ENCODE measurements around the gene AGFG1. TPM values are rescaled to one million over a fixed set of nuclear protein-coding genes. Genes with fewer than 3 reads are reported as not detected.
A peak's percentile ranks its signal among the peaks of the same experiment; 100 is the strongest.
"Not testable (repeated sequence)": the region's sequence is repeated elsewhere in the genome, so short reads cannot be mapped to it uniquely, and the experiment has no call there.

Gene AGFG1
- total RNA-seq, 1 experiment from 2014 or later = 109 TPM

DNA sequence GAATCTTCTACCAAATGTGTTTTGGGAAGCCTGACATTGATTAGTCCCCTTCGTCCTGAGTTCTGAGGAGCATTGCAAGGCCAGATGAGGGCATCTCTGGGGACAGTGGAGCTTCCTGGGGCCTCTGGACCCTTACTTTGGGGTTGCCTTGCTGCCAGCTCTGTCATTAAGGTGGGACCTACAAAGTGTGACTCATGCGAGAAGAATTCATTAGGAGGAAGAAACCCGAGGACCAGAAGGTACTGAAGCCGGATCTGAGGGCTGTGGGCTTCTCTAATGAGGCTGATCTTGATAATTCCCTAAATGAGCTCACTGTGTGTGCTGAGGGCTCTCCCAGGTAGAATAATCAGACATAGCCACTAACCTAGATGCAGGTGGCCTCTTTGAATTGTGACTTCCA lies 126.0 kb downstream of the AGFG1 start:
- no peaks in the 10 kb centered on the region for H3K9me3 Mint-ChIP-seq
- peak; percentile 54 for DNase-seq

DNA sequence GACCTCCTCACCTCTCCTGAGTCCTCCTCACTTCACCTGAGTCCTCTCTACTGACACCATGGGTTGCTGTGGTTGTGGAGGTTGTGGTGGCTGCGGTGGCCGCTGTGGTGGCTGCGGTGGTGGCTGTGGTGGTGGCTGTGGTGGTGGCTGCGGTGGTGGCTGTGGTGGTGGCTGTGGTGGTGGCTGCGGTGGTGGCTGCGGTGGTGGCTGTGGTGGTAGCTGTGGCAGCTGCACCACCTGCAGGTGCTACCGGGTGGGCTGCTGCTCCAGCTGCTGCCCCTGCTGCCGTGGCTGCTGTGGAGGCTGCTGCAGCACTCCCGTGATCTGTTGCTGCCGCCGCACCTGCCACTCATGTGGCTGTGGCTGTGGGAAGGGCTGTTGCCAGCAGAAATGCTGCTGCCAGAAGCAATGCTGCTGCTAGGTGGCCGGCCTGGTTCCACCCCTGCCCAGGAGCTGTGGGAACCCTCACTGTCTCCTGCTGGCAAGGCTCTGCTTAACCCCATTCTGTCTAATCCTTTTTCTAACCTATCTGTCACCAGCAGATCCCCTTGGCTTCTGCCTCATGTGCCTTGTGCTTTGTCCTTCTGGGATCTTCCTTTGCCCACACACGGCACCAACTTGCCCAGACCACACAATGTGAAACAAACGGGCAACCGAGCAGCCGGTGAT lies 127.0 kb downstream of the AGFG1 start, which contains the start of gene SCYGR2:
Gene SCYGR2 (plus strand): TSS at position 59 of the 669 bp plus-strand sequence. CDS start 0 bp downstream, at position 59.
- H3K23ac ChIP-seq (ENCODE audit: insufficient read length, low read depth, low read length); H2BK5ac ChIP-seq (ENCODE audit: insufficient read length, low read length); H4K8ac ChIP-seq (replicated peaks; ENCODE audit: insufficient read length, low read depth, low read length); DNase-seq; H3K27me3 Mint-ChIP-seq (ENCODE audit: low read depth); H2BK12ac ChIP-seq (ENCODE audit: insufficient read length, low read depth, low read length); H3K56ac ChIP-seq (ENCODE audit: insufficient read length, low read depth, low read length); H2BK120ac ChIP-seq (ENCODE audit: low read depth, low read length, poor library complexity, severe bottlenecking); H2AFZ ChIP-seq (ENCODE audit: low read length); H4K91ac ChIP-seq (ENCODE audit: insufficient read length, low read depth, low read length); H3K18ac ChIP-seq (ENCODE audit: insufficient read length, low read depth, low read length); H3K23me2 ChIP-seq (ENCODE audit: insufficient read length, low read depth, low read length, poor library complexity, severe bottlenecking); H3T11ph ChIP-seq (ENCODE audit: low read length); H3K4me3 Mint-ChIP-seq; H3K4me2 ChIP-seq (ENCODE audit: insufficient read depth, insufficient read length, low read length); H3K9me3 ChIP-seq (ENCODE audit: control insufficient read depth, low read depth, low read length); H3K36me3 Mint-ChIP-seq (ENCODE audit: insufficient read depth in 1 of 3, low read depth in 3 of 3); H3K27ac ChIP-seq (ENCODE audit: insufficient read length, low read depth, low read length); H4K5ac ChIP-seq (ENCODE audit: insufficient read length, low read depth, low read length); H2BK20ac ChIP-seq (ENCODE audit: low read depth, low read length, poor library complexity, severe bottlenecking); H2BK15ac ChIP-seq (ENCODE audit: low read depth, low read length); H3K4me1 ChIP-seq (ENCODE audit: insufficient read depth, low read length); H3K4ac ChIP-seq (ENCODE audit: low read depth, low read length); H3K79me2 ChIP-seq (ENCODE audit: insufficient read depth, low read length); H3K9me3 Mint-ChIP-seq; H2AK5ac ChIP-seq (ENCODE audit: insufficient read length, low read length); H3K79me1 ChIP-seq (ENCODE audit: insufficient read depth, low read depth, low read length, poor library complexity, severe bottlenecking); H4K20me1 ChIP-seq (ENCODE audit: control insufficient read depth, insufficient read depth, insufficient read length); H3K14ac ChIP-seq (ENCODE audit: insufficient read depth, low read length); H3K27me3 ChIP-seq (ENCODE audit: insufficient read depth, low read length); H3K9ac ChIP-seq (ENCODE audit: extremely low read depth, insufficient read length, low read length): not testable (repeated sequence)
- WGBS (ENCODE audit: extremely low coverage, insufficient read length, low lambda C conversion rate) = no CpG with 5 or more reads among the region's 16 CpGs
- Mint-ChIP-seq H3K4me1 (peaks cover 5 to 14% of the 10 kb centered on the region in 2 experiments), H3K27ac (peak within 1 kb of the TSS in 1 of 3 experiments; percentile 32; a peak in 1 of 7 replicates)

More for the DNA sequence above, 126.0 kb downstream of the AGFG1 start:
- Histone ChIP-seq H3K4me1 (ENCODE audit: insufficient read depth, low read length) (no peaks in the 10 kb centered on the region), H4K20me1 (ENCODE audit: control insufficient read depth, insufficient read depth, insufficient read length) (no peaks in the 10 kb centered on the region), H4K5ac (ENCODE audit: insufficient read length, low read depth, low read length) (no peak overlapping the region), H4K8ac (replicated peaks; ENCODE audit: insufficient read length, low read depth, low read length) (no peak overlapping the region), H3K79me2 (ENCODE audit: insufficient read depth, low read length) (no peaks in the 10 kb centered on the region), H3K9ac (ENCODE audit: extremely low read depth, insufficient read length, low read length) (no peak overlapping the region), H2BK12ac (ENCODE audit: insufficient read length, low read depth, low read length) (no peak overlapping the region), H2AK5ac (ENCODE audit: insufficient read length, low read length) (no peak overlapping the region), H3K56ac (ENCODE audit: insufficient read length, low read depth, low read length) (no peak overlapping the region), H3K9me3 (ENCODE audit: control insufficient read depth, low read depth, low read length) (no peaks in the 10 kb centered on the region), H3T11ph (ENCODE audit: low read length) (no peak overlapping the region), H3K27ac (ENCODE audit: insufficient read length, low read depth, low read length) (no peak overlapping the region), H3K27me3 (ENCODE audit: insufficient read depth, low read length) (no peaks in the 10 kb centered on the region), H4K91ac (ENCODE audit: insufficient read length, low read depth, low read length) (no peak overlapping the region), H3K4ac (ENCODE audit: low read depth, low read length) (no peak overlapping the region), H2BK120ac (ENCODE audit: low read depth, low read length, poor library complexity, severe bottlenecking) (no peak overlapping the region), H3K4me2 (ENCODE audit: insufficient read depth, insufficient read length, low read length) (no peak overlapping the region), H3K23ac (ENCODE audit: insufficient read length, low read depth, low read length) (no peak overlapping the region), H3K23me2 (ENCODE audit: insufficient read length, low read depth, low read length, poor library complexity, severe bottlenecking) (no peaks in the 10 kb centered on the region), H2BK15ac (ENCODE audit: low read depth, low read length) (no peak overlapping the region), H3K18ac (ENCODE audit: insufficient read length, low read depth, low read length) (no peak overlapping the region), H2BK5ac (ENCODE audit: insufficient read length, low read length) (no peak overlapping the region), H3K79me1 (ENCODE audit: insufficient read depth, low read depth, low read length, poor library complexity, severe bottlenecking) (no peaks in the 10 kb centered on the region), H2AFZ (ENCODE audit: low read length) (no peak overlapping the region), H3K14ac (ENCODE audit: insufficient read depth, low read length) (no peak overlapping the region), H2BK20ac (ENCODE audit: low read depth, low read length, poor library complexity, severe bottlenecking) (no peak overlapping the region)
- Mint-ChIP-seq H3K4me1 (peaks cover 5 to 14% of the 10 kb centered on the region in 2 experiments), H3K4me3 (no peak overlapping the region), H3K27me3 (ENCODE audit: low read depth) (no peaks in the 10 kb centered on the region; the same call in 1 of the 2 replicates), H3K36me3 (ENCODE audit: insufficient read depth in 1 of 3, low read depth in 3 of 3) (no peaks in the 10 kb centered on the region; a peak in 1 of 7 replicates), H3K27ac (no peak overlapping the region)
- WGBS (ENCODE audit: extremely low coverage, insufficient read length, low lambda C conversion rate) = no CpG with 5 or more reads among the region's 4 CpGs
- TF ChIP-seq, protein P1, sequence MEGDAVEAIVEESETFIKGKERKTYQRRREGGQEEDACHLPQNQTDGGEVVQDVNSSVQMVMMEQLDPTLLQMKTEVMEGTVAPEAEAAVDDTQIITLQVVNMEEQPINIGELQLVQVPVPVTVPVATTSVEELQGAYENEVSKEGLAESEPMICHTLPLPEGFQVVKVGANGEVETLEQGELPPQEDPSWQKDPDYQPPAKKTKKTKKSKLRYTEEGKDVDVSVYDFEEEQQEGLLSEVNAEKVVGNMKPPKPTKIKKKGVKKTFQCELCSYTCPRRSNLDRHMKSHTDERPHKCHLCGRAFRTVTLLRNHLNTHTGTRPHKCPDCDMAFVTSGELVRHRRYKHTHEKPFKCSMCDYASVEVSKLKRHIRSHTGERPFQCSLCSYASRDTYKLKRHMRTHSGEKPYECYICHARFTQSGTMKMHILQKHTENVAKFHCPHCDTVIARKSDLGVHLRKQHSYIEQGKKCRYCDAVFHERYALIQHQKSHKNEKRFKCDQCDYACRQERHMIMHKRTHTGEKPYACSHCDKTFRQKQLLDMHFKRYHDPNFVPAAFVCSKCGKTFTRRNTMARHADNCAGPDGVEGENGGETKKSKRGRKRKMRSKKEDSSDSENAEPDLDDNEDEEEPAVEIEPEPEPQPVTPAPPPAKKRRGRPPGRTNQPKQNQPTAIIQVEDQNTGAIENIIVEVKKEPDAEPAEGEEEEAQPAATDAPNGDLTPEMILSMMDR (conservative IDR thresholded peaks at IDR 0.05) = no peak

Data from H9 (cell line).